ENCODE results near the gene HOXA9.

HOXA9 gene

DNA sequence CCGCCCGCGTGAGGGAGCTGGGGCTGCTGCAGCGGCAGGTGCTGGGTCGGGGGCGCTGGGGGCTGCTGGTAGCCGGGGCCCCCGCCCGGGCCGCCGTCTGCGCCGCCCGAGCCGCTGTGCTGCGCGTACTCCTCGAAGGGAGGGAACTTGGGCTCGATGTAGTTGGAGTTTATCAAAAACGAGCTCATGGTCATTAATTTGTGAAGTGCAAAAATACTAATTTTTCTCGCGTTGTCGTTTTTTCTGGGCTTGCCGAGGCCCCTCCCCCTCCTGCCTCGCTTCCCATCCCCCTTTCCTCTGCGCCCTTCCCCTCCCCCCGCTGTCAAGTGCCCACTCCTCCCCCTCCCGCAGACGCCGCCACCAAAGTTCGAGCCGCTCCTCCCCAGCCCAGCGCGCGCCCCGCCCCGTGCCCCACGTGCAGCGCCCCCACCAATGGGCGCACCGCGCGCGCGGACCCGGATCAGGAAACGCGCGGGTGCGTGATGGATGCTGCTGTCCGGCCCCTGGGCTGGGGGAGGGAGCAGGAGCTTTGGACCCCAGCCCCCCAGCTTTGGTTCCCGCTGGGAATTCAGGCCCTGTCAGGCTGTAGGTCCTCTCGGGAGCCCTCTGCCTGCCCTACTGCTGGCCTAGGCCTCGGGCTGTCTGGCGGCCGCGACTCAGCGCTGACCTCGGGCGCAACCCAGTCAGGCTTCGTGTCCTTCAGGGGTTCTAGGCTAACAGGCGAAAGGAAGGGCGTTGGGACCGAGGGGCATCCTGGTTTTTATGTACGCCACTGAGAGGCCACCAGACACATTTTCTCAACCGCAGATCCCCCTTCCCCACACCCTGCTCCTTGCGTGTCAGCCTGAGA, 34.6 kb downstream of the HOXA9 start, which contains the start of gene HOXA4 (continued):
- TF ChIP-seq ZNF121 (tag by site-specific recombination; IDR thresholded peaks at IDR 0.05) (no peak), ZNF777 (tag by site-specific recombination; IDR thresholded peaks at IDR 0.05; ENCODE audit: borderline replicate concordance) (no peak), ZBTB17 (tag by site-specific recombination; IDR thresholded peaks at IDR 0.05) (peak; percentile 85), ZNF600 (tag by site-specific recombination; IDR thresholded peaks at IDR 0.05) (peak; percentile 87), ZBTB48 (tag by site-specific recombination; IDR thresholded peaks at IDR 0.05) (peak; percentile 90), SCRT2 (tag by site-specific recombination; IDR thresholded peaks at IDR 0.05) (no peak), BCL11A (tag by site-specific recombination; IDR thresholded peaks at IDR 0.05; ENCODE audit: low read depth) (peak; percentile 73), ZNF571 (tag by site-specific recombination; IDR thresholded peaks at IDR 0.05) (no peak), ZNF140 (tag by site-specific recombination; IDR thresholded peaks at IDR 0.05) (no peak), ZSCAN23 (tag by site-specific recombination; IDR thresholded peaks at IDR 0.05) (no peak), SP3 (tag by site-specific recombination; IDR thresholded peaks at IDR 0.05) (peak; percentile 72), ZFHX2 (tag by site-specific recombination; conservative IDR thresholded peaks at IDR 0.05) (peak; percentile 35; the same call in 1 of the 2 replicates), ZSCAN30 (tag by site-specific recombination; IDR thresholded peaks at IDR 0.05) (peak; percentile 68), ZNF560 (tag by site-specific recombination; IDR thresholded peaks at IDR 0.05; ENCODE audit: borderline replicate concordance) (no peak), ZNF155 (tag by site-specific recombination; IDR thresholded peaks at IDR 0.05) (no peak), ZNF184 (tag by site-specific recombination; IDR thresholded peaks at IDR 0.05) (no peak), ZNF510 (tag by site-specific recombination; IDR thresholded peaks at IDR 0.05; ENCODE audit: insufficient replicate concordance) (no peak), SP2 (tag by site-specific recombination; IDR thresholded peaks at IDR 0.05) (peak; percentile 85)
- TF ChIP-seq, protein P1, sequence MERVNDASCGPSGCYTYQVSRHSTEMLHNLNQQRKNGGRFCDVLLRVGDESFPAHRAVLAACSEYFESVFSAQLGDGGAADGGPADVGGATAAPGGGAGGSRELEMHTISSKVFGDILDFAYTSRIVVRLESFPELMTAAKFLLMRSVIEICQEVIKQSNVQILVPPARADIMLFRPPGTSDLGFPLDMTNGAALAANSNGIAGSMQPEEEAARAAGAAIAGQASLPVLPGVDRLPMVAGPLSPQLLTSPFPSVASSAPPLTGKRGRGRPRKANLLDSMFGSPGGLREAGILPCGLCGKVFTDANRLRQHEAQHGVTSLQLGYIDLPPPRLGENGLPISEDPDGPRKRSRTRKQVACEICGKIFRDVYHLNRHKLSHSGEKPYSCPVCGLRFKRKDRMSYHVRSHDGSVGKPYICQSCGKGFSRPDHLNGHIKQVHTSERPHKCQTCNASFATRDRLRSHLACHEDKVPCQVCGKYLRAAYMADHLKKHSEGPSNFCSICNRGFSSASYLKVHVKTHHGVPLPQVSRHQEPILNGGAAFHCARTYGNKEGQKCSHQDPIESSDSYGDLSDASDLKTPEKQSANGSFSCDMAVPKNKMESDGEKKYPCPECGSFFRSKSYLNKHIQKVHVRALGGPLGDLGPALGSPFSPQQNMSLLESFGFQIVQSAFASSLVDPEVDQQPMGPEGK (tag by site-specific recombination; IDR thresholded peaks at IDR 0.05) = peak; percentile 98
- TF ChIP-seq, protein P2, sequence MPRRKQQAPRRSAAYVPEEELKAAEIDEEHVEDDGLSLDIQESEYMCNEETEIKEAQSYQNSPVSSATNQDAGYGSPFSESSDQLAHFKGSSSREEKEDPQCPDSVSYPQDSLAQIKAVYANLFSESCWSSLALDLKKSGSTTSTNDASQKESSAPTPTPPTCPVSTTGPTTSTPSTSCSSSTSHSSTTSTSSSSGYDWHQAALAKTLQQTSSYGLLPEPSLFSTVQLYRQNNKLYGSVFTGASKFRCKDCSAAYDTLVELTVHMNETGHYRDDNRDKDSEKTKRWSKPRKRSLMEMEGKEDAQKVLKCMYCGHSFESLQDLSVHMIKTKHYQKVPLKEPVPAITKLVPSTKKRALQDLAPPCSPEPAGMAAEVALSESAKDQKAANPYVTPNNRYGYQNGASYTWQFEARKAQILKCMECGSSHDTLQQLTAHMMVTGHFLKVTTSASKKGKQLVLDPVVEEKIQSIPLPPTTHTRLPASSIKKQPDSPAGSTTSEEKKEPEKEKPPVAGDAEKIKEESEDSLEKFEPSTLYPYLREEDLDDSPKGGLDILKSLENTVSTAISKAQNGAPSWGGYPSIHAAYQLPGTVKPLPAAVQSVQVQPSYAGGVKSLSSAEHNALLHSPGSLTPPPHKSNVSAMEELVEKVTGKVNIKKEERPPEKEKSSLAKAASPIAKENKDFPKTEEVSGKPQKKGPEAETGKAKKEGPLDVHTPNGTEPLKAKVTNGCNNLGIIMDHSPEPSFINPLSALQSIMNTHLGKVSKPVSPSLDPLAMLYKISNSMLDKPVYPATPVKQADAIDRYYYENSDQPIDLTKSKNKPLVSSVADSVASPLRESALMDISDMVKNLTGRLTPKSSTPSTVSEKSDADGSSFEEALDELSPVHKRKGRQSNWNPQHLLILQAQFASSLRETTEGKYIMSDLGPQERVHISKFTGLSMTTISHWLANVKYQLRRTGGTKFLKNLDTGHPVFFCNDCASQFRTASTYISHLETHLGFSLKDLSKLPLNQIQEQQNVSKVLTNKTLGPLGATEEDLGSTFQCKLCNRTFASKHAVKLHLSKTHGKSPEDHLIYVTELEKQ (tag by site-specific recombination; IDR thresholded peaks at IDR 0.05; ENCODE audit: borderline replicate concordance) = peak; percentile 39; the same call in 1 of the 2 replicates
- TF ChIP-seq, protein P3, sequence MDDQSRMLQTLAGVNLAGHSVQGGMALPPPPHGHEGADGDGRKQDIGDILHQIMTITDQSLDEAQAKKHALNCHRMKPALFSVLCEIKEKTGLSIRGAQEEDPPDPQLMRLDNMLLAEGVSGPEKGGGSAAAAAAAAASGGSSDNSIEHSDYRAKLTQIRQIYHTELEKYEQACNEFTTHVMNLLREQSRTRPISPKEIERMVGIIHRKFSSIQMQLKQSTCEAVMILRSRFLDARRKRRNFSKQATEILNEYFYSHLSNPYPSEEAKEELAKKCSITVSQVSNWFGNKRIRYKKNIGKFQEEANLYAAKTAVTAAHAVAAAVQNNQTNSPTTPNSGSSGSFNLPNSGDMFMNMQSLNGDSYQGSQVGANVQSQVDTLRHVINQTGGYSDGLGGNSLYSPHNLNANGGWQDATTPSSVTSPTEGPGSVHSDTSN (CRISPR knock-in tag; IDR thresholded peaks at IDR 0.05) = 0 out of 2 replicates have a peak, but pooled peaks have one; percentile 40
- TF ChIP-seq, protein P4, sequence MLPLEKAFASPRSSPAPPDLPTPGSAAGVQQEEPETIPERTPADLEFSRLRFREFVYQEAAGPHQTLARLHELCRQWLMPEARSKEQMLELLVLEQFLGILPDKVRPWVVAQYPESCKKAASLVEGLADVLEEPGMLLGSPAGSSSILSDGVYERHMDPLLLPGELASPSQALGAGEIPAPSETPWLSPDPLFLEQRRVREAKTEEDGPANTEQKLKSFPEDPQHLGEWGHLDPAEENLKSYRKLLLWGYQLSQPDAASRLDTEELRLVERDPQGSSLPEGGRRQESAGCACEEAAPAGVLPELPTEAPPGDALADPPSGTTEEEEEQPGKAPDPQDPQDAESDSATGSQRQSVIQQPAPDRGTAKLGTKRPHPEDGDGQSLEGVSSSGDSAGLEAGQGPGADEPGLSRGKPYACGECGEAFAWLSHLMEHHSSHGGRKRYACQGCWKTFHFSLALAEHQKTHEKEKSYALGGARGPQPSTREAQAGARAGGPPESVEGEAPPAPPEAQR (tag by site-specific recombination; IDR thresholded peaks at IDR 0.05) = no peak
- TF ChIP-seq, protein P5, sequence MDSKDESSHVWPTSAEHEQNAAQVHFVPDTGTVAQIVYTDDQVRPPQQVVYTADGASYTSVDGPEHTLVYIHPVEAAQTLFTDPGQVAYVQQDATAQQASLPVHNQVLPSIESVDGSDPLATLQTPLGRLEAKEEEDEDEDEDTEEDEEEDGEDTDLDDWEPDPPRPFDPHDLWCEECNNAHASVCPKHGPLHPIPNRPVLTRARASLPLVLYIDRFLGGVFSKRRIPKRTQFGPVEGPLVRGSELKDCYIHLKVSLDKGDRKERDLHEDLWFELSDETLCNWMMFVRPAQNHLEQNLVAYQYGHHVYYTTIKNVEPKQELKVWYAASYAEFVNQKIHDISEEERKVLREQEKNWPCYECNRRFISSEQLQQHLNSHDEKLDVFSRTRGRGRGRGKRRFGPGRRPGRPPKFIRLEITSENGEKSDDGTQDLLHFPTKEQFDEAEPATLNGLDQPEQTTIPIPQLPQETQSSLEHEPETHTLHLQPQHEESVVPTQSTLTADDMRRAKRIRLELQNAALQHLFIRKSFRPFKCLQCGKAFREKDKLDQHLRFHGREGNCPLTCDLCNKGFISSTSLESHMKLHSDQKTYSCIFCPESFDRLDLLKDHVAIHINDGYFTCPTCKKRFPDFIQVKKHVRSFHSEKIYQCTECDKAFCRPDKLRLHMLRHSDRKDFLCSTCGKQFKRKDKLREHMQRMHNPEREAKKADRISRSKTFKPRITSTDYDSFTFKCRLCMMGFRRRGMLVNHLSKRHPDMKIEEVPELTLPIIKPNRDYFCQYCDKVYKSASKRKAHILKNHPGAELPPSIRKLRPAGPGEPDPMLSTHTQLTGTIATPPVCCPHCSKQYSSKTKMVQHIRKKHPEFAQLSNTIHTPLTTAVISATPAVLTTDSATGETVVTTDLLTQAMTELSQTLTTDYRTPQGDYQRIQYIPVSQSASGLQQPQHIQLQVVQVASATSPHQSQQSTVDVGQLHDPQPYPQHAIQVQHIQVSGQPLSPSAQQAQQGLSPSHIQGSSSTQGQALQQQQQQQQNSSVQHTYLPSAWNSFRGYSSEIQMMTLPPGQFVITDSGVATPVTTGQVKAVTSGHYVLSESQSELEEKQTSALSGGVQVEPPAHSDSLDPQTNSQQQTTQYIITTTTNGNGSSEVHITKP (tag by site-specific recombination; IDR thresholded peaks at IDR 0.05) = peak; percentile 43
- TF ChIP-seq, protein P6, sequence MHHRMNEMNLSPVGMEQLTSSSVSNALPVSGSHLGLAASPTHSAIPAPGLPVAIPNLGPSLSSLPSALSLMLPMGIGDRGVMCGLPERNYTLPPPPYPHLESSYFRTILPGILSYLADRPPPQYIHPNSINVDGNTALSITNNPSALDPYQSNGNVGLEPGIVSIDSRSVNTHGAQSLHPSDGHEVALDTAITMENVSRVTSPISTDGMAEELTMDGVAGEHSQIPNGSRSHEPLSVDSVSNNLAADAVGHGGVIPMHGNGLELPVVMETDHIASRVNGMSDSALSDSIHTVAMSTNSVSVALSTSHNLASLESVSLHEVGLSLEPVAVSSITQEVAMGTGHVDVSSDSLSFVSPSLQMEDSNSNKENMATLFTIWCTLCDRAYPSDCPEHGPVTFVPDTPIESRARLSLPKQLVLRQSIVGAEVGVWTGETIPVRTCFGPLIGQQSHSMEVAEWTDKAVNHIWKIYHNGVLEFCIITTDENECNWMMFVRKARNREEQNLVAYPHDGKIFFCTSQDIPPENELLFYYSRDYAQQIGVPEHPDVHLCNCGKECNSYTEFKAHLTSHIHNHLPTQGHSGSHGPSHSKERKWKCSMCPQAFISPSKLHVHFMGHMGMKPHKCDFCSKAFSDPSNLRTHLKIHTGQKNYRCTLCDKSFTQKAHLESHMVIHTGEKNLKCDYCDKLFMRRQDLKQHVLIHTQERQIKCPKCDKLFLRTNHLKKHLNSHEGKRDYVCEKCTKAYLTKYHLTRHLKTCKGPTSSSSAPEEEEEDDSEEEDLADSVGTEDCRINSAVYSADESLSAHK (tag by site-specific recombination; IDR thresholded peaks at IDR 0.05) = peak; percentile 22; the same call in 1 of the 2 replicates
